HG02642 (cell line): ENCODE results near the gene PIGS.
A peak's percentile ranks its signal among the peaks of the same experiment; 100 is the strongest.

Experiments
- ATAC-seq: cut with Tn5 transposase; IDR thresholded peaks from one replicate; pipeline ENCODE4 v1.9.1; 2021; ENCODE audit warnings: mild to moderate bottlenecking; ENCODE audit not compliant: unreplicated experiment, poor library complexity

Gene PIGS

GRCh38 chr17:28552176-28552999, 18.9 kb downstream of the PIGS start, which contains the start of gene UNC119:
UNC119 (minus strand) TSS chr17:28552624; CDS start chr17:28552557, 67 bp downstream.
- peak; percentile 68 for ATAC-seq

GRCh38 chr17:28551421-28552175, 19.7 kb downstream of the PIGS start:
- ATAC-seq, result no peak

- no peak for ATAC-seq
Measured at GRCh38 chr17:28550858-28551257, 20.5 kb downstream of the PIGS start.

- peak; percentile 40 for ATAC-seq
Measured at GRCh38 chr17:28549236-28550132, 21.8 kb downstream of the PIGS start.

- no peak for ATAC-seq
Measured at GRCh38 chr17:28548417-28549130, 22.8 kb downstream of the PIGS start.

- ATAC-seq, result peak; percentile 51
Measured at GRCh38 chr17:28547623-28548416, 23.5 kb downstream of the PIGS start.

GRCh38 chr17:28547096-28547622, 24.2 kb downstream of the PIGS start:
- no peak for ATAC-seq

GRCh38 chr17:28545787-28546415, 25.4 kb downstream of the PIGS start:
- ATAC-seq, result no peak

- no peak for ATAC-seq
Measured at GRCh38 chr17:28545141-28545503, 26.2 kb downstream of the PIGS start.

GRCh38 chr17:28544402-28545140, 26.8 kb downstream of the PIGS start:
- ATAC-seq, result no peak

GRCh38 chr17:28541439-28541838, 29.9 kb downstream of the PIGS start:
- ATAC-seq, result no peak

GRCh38 chr17:28540231-28540630, 31.1 kb downstream of the PIGS start:
- no peak for ATAC-seq

- no peak for ATAC-seq
Measured at GRCh38 chr17:28538296-28538895, 32.9 kb downstream of the PIGS start.

GRCh38 chr17:28537219-28537610, 34.1 kb downstream of the PIGS start:
- ATAC-seq, result no peak

GRCh38 chr17:28536532-28537218, 34.6 kb downstream of the PIGS start:
- no peak for ATAC-seq

- ATAC-seq, result no peak
Measured at GRCh38 chr17:28534740-28535375, 36.5 kb downstream of the PIGS start.
